ENCODE results near the gene TRIM29.

GRCh38 chr11:120130991-120131760 is 6.7 kb downstream of the TRIM29 start:
- no peak for TF ChIP-seq CTCF (IDR thresholded peaks at IDR 0.05)
- TF ChIP-seq POLR2A (IDR thresholded peaks at IDR 0.05) = no peak
